ENCODE measurements around the gene C8A. TPM values are rescaled to one million over a fixed set of nuclear protein-coding genes. Genes with fewer than 3 reads are reported as not detected.

The C8A gene
- total and polyA plus RNA-seq, 10 of the 15 experiments (the other 5 are each of a cell fraction or from before 2014, with no cell fraction given): not detected

DNA sequence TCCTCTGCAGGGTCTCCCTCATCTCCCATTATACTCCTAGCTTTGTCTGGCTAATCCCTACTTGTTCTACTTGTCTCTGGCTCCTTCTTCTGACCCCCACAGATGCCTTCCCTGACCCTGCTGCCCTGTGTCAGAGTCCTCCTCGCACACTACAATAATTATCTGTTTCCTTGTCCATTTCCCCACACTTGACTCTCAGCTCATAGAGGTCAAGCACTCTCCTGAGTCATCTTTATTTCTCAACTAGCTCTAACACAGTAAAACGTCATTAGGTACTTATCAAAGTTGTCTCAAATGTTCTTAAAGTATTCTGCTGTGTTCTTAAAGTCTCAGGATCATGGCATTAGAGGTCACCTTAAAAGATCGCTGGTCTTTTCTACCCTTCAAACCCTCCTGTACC, 47.1 kb downstream of the C8A start:
- Histone ChIP-seq H2AFZ (ENCODE audit: control insufficient read depth, low read depth, low read length) (no peak overlapping the region), H4K20me1 (ENCODE audit: control insufficient read depth, insufficient read depth) (no peaks in the 10 kb centered on the region), H3K4me2 (ENCODE audit: control insufficient read depth, insufficient read depth) (no peak overlapping the region), H3K9ac (ENCODE audit: control insufficient read depth, insufficient read depth, low read length) (no peak overlapping the region), H3K36me3 (ENCODE audit: control insufficient read depth in 2 of 2, insufficient read depth in 2 of 2, low read length in 1 of 2) (no peaks in the 10 kb centered on the region), H3K27me3 (replicated peaks in 1 of 2; ENCODE audit: control insufficient read depth in 2 of 2, insufficient read depth in 2 of 2, low read length in 1 of 2) (no peaks in the 10 kb centered on the region), H3K4me3 (no peak overlapping the region), H3K4me1 (ENCODE audit: control insufficient read depth, insufficient read depth, low read length) (no peaks in the 10 kb centered on the region), H3K79me2 (ENCODE audit: control insufficient read depth, insufficient read depth, low read length) (no peaks in the 10 kb centered on the region), H3K9me3 (replicated peaks; ENCODE audit: control insufficient read depth, insufficient read depth, low read length) (no peaks in the 10 kb centered on the region), H3K27ac (ENCODE audit: control insufficient read depth, insufficient read depth) (no peak overlapping the region)
- intact Hi-C loops (cut with micrococcal nuclease; ENCODE audit: unreplicated experiment): no loop called here
- no peak for TF ChIP-seq FOXM1 (IDR thresholded peaks at IDR 0.05; ENCODE audit: low read depth, low read length)
- TF ChIP-seq EZH2 (IDR thresholded peaks at IDR 0.05; ENCODE audit: borderline replicate concordance, control insufficient read depth, low read depth, low read length): no peak
- TF ChIP-seq TBL1XR1 (IDR thresholded peaks at IDR 0.05; ENCODE audit: low read depth, low read length): no peak
- no peak for TF ChIP-seq RAD21 (IDR thresholded peaks at IDR 0.05; ENCODE audit: insufficient read depth, low read depth, low read length)
- TF ChIP-seq BACH1 (IDR thresholded peaks at IDR 0.05; ENCODE audit: borderline replicate concordance): no peak
- TF ChIP-seq KAT2A (conservative IDR thresholded peaks at IDR 0.05; ENCODE audit: control insufficient read depth, low read depth, low read length): no peak
- TF ChIP-seq ATF7 (IDR thresholded peaks at IDR 0.05; ENCODE audit: low read depth): no peak
- no peak for TF ChIP-seq GATAD2B (conservative IDR thresholded peaks at IDR 0.05; ENCODE audit: low read depth)
- no peak for TF ChIP-seq GABPA (IDR thresholded peaks at IDR 0.05; ENCODE audit: low read depth)
- TF ChIP-seq HSF1 (IDR thresholded peaks at IDR 0.05; ENCODE audit: low read depth, low read length): no peak
- TF ChIP-seq TCF3 (IDR thresholded peaks at IDR 0.05; ENCODE audit: borderline replicate concordance, insufficient read depth, low read depth, low read length): no peak
- RAD21 ChIA-PET (ENCODE audit: unreplicated experiment): no interaction called here
- POLR2A ChIA-PET: no interaction called here
- SMC1A ChIA-PET (ENCODE audit: uncharacterized antibody, unreplicated experiment): no interaction called here
- no peak for DNase-seq (ENCODE audit: low read depth, low spot score)
- FAIRE-seq: no peak
- BruUV-seq (replicated peaks): no TSS peak
- CTCF ChIA-PET: no interaction called here
- in situ Hi-C loops (cut with MboI): no loop called here
- WGBS (ENCODE audit: insufficient coverage, insufficient replicate concordance, low lambda C conversion rate, missing lambda C conversion rate): 22% methylated on average over 3 of the region's 3 CpGs
- ATAC-seq: no peak

Data from GM12878 (cell line).